Measurements from ENCODE around the gene NINL. TPM values are rescaled to one million over a fixed set of nuclear protein-coding genes. Genes with fewer than 3 reads are reported as not detected.

The NINL gene
- total RNA-seq, 1 experiment from 2014 or later: 7.2 TPM

DNA sequence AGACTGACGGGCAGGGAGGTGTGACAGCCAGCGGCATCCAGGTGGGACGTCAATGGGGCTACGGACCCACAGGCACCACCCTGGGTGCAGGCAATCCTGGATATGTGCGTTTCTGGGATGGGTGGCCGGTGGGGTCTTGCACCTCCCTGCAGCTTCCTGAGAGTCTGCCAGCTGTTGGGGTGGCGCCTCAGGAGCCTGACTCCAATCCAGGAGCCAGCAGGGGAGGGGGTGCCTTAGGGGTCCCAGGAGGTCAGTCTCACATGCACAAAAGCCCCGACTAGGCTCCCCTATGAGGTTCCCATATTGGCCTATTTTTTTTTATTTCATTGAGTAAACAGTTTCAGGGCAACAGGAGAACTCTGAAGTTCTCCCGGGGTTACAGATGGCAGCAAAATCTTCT lies 104.5 kb downstream of the NINL start (continued):
- TF ChIP-seq CTCF (IDR thresholded peaks at IDR 0.05 in 2 of 3, conservative IDR thresholded peaks at IDR 0.05 in 1 of 3; ENCODE audit: borderline replicate concordance in 1 of 3, insufficient read depth in 1 of 3, low read depth in 2 of 3, low read length in 2 of 3) (no peak), ATF3 (IDR thresholded peaks at IDR 0.05) (no peak), ZFX (IDR thresholded peaks at IDR 0.05) (no peak), MAX (IDR thresholded peaks at IDR 0.05) (no peak), EZH2phosphoT487 (IDR thresholded peaks at IDR 0.05; ENCODE audit: borderline replicate concordance) (no peak), ELF1 (IDR thresholded peaks at IDR 0.05; ENCODE audit: borderline replicate concordance, low read depth) (no peak), CEBPB (IDR thresholded peaks at IDR 0.05; ENCODE audit: low read depth) (no peak), CBX3 (IDR thresholded peaks at IDR 0.05; ENCODE audit: low read depth) (no peak), YY1 (IDR thresholded peaks at IDR 0.05; ENCODE audit: extremely low read depth, insufficient replicate concordance, low read depth, low read length) (no peak)

GRCh38 chr20:25480156-25480555 lies 105.2 kb downstream of the NINL start:
- intact Hi-C loops (cut with micrococcal nuclease): no loop called here
- Histone ChIP-seq H3K27ac (ENCODE audit: low read depth, low read length) (no peak overlapping the region), H3K36me3 (ENCODE audit: control insufficient read depth in 1 of 2, insufficient read depth in 2 of 2, low read length in 2 of 2) (no peaks in the 10 kb centered on the region), H3K4me2 (ENCODE audit: low read length) (no peak overlapping the region), H3K79me2 (ENCODE audit: insufficient read depth, low read length) (no peaks in the 10 kb centered on the region), H3K4me3 (replicated peaks in 1 of 2; ENCODE audit: low read depth in 1 of 2, low read length in 2 of 2) (no peak overlapping the region), H3K9ac (ENCODE audit: low read length) (no peak overlapping the region), H3K9me3 (ENCODE audit: control insufficient read depth in 1 of 2, insufficient read depth in 1 of 2, low read depth in 1 of 2, low read length in 2 of 2) (no peaks in the 10 kb centered on the region), H3K4me1 (ENCODE audit: control insufficient read depth in 1 of 2, insufficient read depth in 2 of 2, low read length in 2 of 2) (no peaks in the 10 kb centered on the region), H2AFZ (ENCODE audit: low read depth, low read length, poor library complexity, severe bottlenecking) (no peak overlapping the region), H3K27me3 (ENCODE audit: insufficient read depth, low read length) (no peaks in the 10 kb centered on the region), H3K9me2 (ENCODE audit: insufficient read depth) (no peaks in the 10 kb centered on the region), H4K20me1 (ENCODE audit: insufficient read depth) (no peaks in the 10 kb centered on the region)
- DNase-seq (ENCODE audit: low read depth, low spot score): no peak
- ChIA-PET POLR2A (no interaction called here), CTCF (no interaction called here), RAD21 (ENCODE audit: low non-redundant PET in 1 of 2, low total read pairs in 2 of 2, uncharacterized antibody in 2 of 2, unreplicated experiment in 2 of 2) (no interaction called here)
- TF ChIP-seq RAD21 (IDR thresholded peaks at IDR 0.05; ENCODE audit: low read depth) (no peak), POLR2A (IDR thresholded peaks at IDR 0.05; ENCODE audit: borderline replicate concordance, extremely low read depth, insufficient read depth, insufficient read length) (no peak)
- BruUV-seq (replicated peaks): no TSS peak
- no peak for ATAC-seq
